Neural cell (in vitro differentiated cells): ENCODE results near the gene STKLD1.

Source experiments
- POLR2AphosphoS5 ChIP-seq: IDR thresholded peaks from 2 replicates; pipeline ENCODE4 v1.6.1; 2012
- RAD21 ChIP-seq: fragments of 450-650 bp; conservative IDR thresholded peaks from 2 replicates; pipeline ENCODE4 v1.6.1; 2014; ENCODE audit warnings: antibody characterized with exemption, mild to moderate bottlenecking, moderate library complexity
- TAF1 ChIP-seq: IDR thresholded peaks from 2 replicates; pipeline ENCODE4 v1.6.1; 2012; ENCODE audit warnings: low read depth
- TF ChIP-seq, protein P1 (sequence below): fragments of 450-650 bp; IDR thresholded peaks from 2 replicates; pipeline ENCODE4 v1.5.1; 2014; ENCODE audit warnings: antibody characterized with exemption, mild to moderate bottlenecking, moderate library complexity; ENCODE audit not compliant: poor library complexity, severe bottlenecking

DNA sequence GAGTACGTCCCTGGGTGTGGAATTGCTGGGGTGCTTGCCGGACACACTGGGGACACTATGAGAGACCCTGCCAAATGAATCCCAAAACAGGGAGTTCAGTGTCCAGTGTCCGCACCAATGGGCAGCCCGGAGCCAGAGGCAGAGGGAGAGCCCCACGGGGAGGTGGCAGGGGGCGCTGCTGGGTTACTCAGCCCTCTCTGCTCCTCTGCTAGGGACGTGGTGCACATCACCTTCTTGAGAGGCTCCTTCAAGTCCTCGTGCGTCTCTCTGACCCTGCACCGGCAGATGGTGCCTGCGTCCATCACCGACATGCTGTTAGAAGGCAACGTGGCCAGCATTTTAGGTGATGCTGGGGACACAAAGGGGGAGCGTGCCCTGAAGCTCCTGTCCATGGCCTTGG is 20.8 kb downstream of the STKLD1 start:
- no peak for TF ChIP-seq TAF1
- TF ChIP-seq, protein P1, sequence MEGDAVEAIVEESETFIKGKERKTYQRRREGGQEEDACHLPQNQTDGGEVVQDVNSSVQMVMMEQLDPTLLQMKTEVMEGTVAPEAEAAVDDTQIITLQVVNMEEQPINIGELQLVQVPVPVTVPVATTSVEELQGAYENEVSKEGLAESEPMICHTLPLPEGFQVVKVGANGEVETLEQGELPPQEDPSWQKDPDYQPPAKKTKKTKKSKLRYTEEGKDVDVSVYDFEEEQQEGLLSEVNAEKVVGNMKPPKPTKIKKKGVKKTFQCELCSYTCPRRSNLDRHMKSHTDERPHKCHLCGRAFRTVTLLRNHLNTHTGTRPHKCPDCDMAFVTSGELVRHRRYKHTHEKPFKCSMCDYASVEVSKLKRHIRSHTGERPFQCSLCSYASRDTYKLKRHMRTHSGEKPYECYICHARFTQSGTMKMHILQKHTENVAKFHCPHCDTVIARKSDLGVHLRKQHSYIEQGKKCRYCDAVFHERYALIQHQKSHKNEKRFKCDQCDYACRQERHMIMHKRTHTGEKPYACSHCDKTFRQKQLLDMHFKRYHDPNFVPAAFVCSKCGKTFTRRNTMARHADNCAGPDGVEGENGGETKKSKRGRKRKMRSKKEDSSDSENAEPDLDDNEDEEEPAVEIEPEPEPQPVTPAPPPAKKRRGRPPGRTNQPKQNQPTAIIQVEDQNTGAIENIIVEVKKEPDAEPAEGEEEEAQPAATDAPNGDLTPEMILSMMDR: no peak
- TF ChIP-seq RAD21: no peak
- TF ChIP-seq POLR2AphosphoS5: no peak
